CD4-positive, alpha-beta T cell treated with Interleukin-15 for 1 hour (primary cell): ENCODE results near the gene SCGN.

Experiments
- DNase-seq: peaks from one replicate; pipeline ENCODE4 v3.0.0-alpha.2; 2020

SCGN gene

DNA sequence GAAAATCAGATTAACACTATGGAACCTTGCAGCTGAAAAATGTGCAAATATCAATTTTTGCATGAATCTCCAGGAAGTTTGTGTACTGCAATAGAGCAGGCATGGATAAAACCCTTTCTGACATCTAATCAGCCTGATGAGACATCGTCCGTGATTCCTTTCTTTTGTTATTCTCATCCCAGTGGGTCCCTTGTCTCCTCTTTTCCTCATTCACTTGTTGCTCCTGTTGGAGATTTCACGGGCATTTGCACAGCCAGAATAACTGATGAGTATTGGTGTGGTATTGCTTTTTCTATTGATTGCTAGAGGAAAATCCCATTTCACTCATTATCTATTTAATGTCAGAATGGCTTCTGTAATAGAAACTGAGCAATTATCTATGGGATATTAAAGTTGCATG is 39.9 kb downstream of the SCGN start:
- no peak for DNase-seq

DNA sequence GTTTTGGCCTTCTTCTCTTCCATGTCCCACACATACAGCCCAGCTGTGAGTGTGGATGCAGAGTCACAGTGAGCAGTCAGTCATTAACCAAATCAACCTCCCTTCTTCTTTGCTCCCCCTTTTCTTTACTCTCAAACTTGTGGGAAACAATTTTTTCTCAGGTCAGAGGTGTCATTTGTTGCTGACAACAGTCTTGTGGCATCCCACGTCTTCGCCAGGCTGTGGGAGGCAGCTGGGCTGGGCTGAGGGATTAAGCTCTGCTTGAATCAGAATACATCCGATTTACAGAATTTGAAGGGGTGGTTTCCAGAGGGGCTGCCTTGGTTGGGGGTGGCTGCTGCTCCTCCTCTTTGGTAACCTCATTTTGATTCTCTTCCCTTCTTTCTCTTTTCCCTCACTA is 40.5 kb downstream of the SCGN start:
- DNase-seq, result no peak

DNA sequence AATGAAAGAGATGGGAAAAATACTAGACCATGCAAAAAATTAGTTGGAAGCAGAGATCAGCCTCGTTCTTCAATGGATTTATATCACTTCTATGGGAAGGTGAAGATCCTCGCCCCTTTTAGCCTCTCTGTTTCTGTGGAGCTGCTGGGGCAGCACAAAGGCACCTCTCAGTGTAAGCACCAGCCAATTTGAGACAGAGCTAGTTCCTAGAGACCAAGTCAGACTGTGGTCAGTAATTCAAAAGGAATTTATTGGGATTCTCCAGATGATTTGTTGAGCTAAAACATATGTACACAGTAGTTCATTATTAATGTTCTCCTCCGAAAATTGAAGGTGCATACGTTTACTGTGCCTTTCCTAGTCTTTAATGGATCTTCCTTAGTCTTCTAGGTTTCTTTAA is 42.4 kb downstream of the SCGN start:
- no peak for DNase-seq

- no peak for DNase-seq
These were observed 43.7 kb downstream of the SCGN start for GRCh38 chr6:25695671-25696070.

GRCh38 chr6:25697537-25698340 is 45.7 kb downstream of the SCGN start:
- DNase-seq, result no peak

DNA sequence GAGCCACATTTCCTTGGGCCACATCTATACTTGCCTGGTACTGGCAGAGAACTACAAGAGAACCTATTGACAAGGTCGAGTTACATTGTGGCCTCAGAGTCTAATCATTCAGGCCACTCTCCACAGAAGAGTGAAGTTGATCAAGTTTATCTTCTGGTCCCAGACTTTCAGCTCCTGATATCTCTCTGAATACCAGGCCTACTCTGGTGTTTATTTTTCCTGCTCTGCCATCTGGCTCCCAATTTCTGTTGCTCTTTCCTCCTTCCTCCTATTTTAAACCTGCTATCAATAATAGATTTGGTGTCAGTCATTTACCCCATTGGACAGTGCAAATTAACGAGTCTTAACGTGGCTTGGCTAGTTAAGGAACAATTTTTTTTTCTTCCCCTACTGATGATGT is 46.6 kb downstream of the SCGN start:
- no peak for DNase-seq

GRCh38 chr6:25699649-25700048 is 47.6 kb downstream of the SCGN start:
- no peak for DNase-seq

DNA sequence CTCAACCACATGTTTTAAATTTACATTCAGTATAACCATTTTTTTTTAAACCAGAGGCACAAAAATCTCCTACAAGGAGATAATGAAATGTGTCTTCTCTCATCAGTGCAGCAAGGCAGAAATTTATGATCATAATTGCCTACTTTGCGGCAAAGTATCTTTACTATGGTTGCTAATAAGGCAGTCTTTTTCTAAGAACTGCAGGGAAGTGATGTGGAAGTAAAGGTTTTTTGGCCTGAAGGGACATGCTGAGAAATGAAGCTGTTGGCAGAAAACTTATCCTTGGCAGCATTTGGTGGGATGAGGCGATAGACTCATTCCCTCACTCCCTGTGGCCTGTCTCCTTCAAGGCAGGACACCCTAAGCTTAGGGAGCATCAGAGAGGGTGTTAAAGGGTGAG is 48.7 kb downstream of the SCGN start:
- no peak for DNase-seq

- DNase-seq, result no peak
These were observed 49.8 kb downstream of the SCGN start for GRCh38 chr6:25701807-25702206.

DNA sequence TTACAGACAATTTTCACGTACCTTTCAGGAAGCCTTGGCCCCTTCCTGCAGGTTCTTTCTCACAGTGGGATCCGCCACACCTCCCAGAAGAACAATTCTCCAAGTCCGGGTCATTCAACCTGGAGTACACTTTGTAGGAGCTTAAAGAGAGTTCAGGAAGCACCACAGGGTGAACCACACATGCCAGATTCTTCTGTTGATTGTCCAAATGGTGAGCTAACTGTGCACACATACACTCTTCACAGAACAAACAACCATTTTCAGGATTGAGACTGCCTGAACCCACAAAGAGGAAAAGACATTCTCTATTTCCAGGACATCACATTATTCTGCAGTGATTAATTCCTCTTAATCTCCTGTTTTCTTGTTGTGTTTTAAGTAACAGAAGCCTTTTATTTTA is 51.0 kb downstream of the SCGN start:
- no peak for DNase-seq

- DNase-seq, result no peak
These were observed 52.0 kb downstream of the SCGN start for GRCh38 chr6:25704001-25704400.

GRCh38 chr6:25706314-25707014 is 54.4 kb downstream of the SCGN start:
- no peak for DNase-seq

GRCh38 chr6:25709761-25710160 is 57.7 kb downstream of the SCGN start:
- DNase-seq, result no peak

DNA sequence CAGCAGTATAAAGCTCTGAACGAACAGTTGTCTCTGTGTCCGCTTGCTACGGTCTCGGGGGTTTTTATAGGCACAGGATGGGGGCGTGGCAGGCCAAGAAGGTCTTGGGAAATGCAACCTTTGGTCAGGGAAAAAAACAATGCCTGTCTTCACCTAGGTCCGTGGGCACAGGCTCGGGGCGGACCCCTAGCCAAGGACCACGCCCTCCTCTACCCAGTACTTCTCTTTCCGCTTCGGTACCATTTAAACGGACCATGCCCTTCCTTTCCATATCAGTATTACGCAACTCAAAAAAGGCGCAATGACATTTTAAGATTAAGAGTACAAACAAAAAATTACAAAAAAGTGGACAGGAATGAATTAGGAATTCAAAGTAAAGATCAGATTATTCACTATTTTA is 58.3 kb downstream of the SCGN start:
- DNase-seq, result no peak

DNA sequence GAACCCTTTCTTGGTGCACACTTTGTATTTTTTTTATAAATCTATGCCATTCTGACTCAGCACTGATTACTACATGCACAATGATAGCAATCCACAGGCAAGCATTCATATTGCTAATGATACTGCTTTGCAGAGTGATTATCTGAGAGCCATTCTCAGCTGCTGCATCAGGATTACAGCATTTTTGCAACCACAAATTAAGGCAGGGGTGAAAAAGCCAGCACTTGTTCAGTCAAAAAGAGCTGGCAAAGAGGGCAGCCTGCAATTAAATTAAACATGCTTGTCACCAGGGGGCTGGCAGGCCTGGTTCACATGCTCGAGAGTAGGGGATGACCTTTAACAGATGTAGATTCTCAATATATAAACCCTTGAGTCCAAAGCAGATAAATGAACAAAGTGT is 61.8 kb downstream of the SCGN start:
- DNase-seq, result no peak

- DNase-seq, result no peak
These were observed 62.8 kb downstream of the SCGN start for GRCh38 chr6:25714765-25715164.

GRCh38 chr6:25715794-25716193 is 63.8 kb downstream of the SCGN start:
- DNase-seq, result no peak

GRCh38 chr6:25717866-25718740 is 66.1 kb downstream of the SCGN start:
- no peak for DNase-seq

- DNase-seq, result no peak
These were observed 74.3 kb downstream of the SCGN start for GRCh38 chr6:25726122-25726911.

DNA sequence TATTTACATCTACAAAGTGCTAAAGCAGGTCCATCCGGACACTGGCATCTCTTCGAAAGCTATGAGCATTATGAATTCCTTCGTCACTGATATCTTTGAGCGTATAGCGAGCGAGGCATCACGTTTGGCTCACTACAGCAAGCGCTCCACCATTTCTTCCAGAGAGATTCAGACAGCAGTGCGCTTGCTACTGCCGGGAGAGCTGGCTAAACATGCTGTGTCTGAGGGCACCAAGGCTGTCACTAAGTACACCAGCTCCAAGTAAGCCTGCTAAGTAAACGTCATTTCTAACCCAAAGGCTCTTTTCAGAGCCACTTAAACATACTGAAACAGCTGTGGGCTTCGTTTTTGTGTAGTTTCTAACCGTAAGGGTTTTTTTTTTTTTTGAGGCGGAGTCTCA is 75.0 kb downstream of the SCGN start:
- DNase-seq, result no peak

DNA sequence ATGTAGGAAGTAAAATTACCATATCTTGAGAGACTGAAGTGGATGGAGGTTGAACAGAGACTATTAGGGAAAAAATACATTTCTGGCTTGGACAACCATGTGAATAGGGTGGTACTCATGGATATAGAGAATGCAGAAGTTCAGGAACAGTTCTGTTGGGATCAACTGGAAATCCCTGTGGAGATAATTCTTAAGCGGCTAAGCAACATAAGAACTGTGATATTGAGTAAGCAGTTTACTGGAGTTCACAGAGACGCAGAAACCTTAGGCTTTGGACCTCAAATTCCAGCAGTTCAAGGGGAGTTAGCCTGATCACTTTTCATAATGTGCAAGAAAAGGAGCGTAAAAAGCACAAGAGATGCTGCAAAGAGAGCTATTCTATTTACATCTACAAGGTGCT is 78.9 kb downstream of the SCGN start:
- no peak for DNase-seq

GRCh38 chr6:25731721-25732120 is 79.7 kb downstream of the SCGN start:
- DNase-seq, result no peak
